Muscle of leg (tissue), 11 donors: Measurements from ENCODE around the gene GABRR3. TPM values are rescaled to one million over a fixed set of nuclear protein-coding genes. Genes with fewer than 3 reads are reported as not detected.
"Not testable (repeated sequence)": the region's sequence is repeated elsewhere in the genome, so short reads cannot be mapped to it uniquely, and the experiment has no call there.

Source experiments
- DNase-seq: peaks from one replicate; pipeline ENCODE4 v3.0.0; 2013
- H3K27ac ChIP-seq: one replicate; pipeline ENCODE4 v1.5.1; 2013; ENCODE audit warnings: mild to moderate bottlenecking, low read length, control low read depth
- H3K27me3 ChIP-seq: one replicate; pipeline ENCODE4 v1.6.1; 2013; ENCODE audit warnings: low read length; ENCODE audit not compliant: control insufficient read depth, insufficient read depth
- H3K36me3 ChIP-seq: one replicate; pipeline ENCODE4 v1.6.1; 2013; ENCODE audit warnings: low read length; ENCODE audit not compliant: control insufficient read depth, insufficient read depth
- H3K4me1 ChIP-seq: one replicate; pipeline ENCODE4 v1.6.1; 2013; ENCODE audit warnings: low read length; ENCODE audit not compliant: control insufficient read depth, insufficient read depth
- H3K4me3 ChIP-seq: one replicate; pipeline ENCODE4 v1.5.1; 2013; ENCODE audit warnings: low read length, control low read depth
- H3K9me3 ChIP-seq: replicated peaks from 2 replicates; pipeline ENCODE4 v1.6.1; 2013; ENCODE audit warnings: low read depth, low read length; ENCODE audit not compliant: control insufficient read depth
- WGBS: methylation state at CpG from one replicate; pipeline ENCODE4 v1.1.5; 2013; ENCODE audit warnings: missing lambda C conversion rate; ENCODE audit not compliant: insufficient coverage; 5-methylcytosine and 5-hydroxymethylcytosine counted together
- polyA plus RNA-seq, 8 donors: library from polyadenylated mRNA; unstranded; fragments of 120-200 nt; gene quantifications; one replicate each; pipeline versions ENCODE4 v1.2.1 to v1.2.3, GENCODE V29; 2013; ENCODE audit warnings: inconsistent platforms in 1 of 8, low replicate concordance in 1 of 8; ENCODE audit not compliant: insufficient read length in 8 of 8, insufficient read depth in 1 of 8
- total RNA-seq: library from RNA; stranded (reverse); fragments of 120-200 nt; gene quantifications from one replicate; pipeline ENCODE4 v1.2.4, GENCODE V29; 2013

Gene GABRR3
- total and polyA plus RNA-seq, 9 donors: not detected

GRCh38 chr3:98025392-98025945, 9.6 kb downstream of the GABRR3 start:
- no CpG with 5 or more reads among the region's 4 CpGs for WGBS
- no peaks in the 10 kb centered on the region for H3K9me3 ChIP-seq
- H3K36me3 ChIP-seq: no peaks in the 10 kb centered on the region
- no peaks in the 10 kb centered on the region for H3K4me1 ChIP-seq
- no peaks in the 10 kb centered on the region for H3K27me3 ChIP-seq
- no peak for DNase-seq
- H3K4me3 ChIP-seq: no peak overlapping the region
- H3K27ac ChIP-seq: no peak overlapping the region

GRCh38 chr3:98022978-98023820, 11.9 kb downstream of the GABRR3 start:
- no peaks in the 10 kb centered on the region for H3K4me1 ChIP-seq
- H3K27ac ChIP-seq: no peak overlapping the region
- WGBS: 48% methylated on average over 7 of the region's 13 CpGs
- H3K9me3 ChIP-seq: no peaks in the 10 kb centered on the region
- no peaks in the 10 kb centered on the region for H3K27me3 ChIP-seq
- H3K36me3 ChIP-seq: no peaks in the 10 kb centered on the region
- DNase-seq: peak; percentile 86
- H3K4me3 ChIP-seq: no peak overlapping the region

- DNase-seq: no peak
- H3K4me3 ChIP-seq: no peak overlapping the region
- no peak overlapping the region for H3K27ac ChIP-seq
- no peaks in the 10 kb centered on the region for H3K4me1 ChIP-seq
- no peaks in the 10 kb centered on the region for H3K36me3 ChIP-seq
- no peaks in the 10 kb centered on the region for H3K9me3 ChIP-seq
- no peaks in the 10 kb centered on the region for H3K27me3 ChIP-seq
- WGBS: 93% methylated on average over 2 of the region's 5 CpGs
Observed at GRCh38 chr3:98021830-98022560, 13.1 kb downstream of the GABRR3 start.

- H3K4me3 ChIP-seq: no peak overlapping the region
- WGBS: no CpG with 5 or more reads among the region's 4 CpGs
- H3K27ac ChIP-seq: no peak overlapping the region
- H3K4me1 ChIP-seq: no peaks in the 10 kb centered on the region
- no peaks in the 10 kb centered on the region for H3K36me3 ChIP-seq
- DNase-seq: no peak
- no peaks in the 10 kb centered on the region for H3K9me3 ChIP-seq
- no peaks in the 10 kb centered on the region for H3K27me3 ChIP-seq
Observed at GRCh38 chr3:98020412-98020811, 14.7 kb downstream of the GABRR3 start.

GRCh38 chr3:98018301-98018700, 16.8 kb downstream of the GABRR3 start:
- Histone ChIP-seq H3K4me3 (no peak overlapping the region), H3K27ac (no peak overlapping the region), H3K9me3 (no peaks in the 10 kb centered on the region), H3K4me1 (no peaks in the 10 kb centered on the region), H3K27me3 (no peaks in the 10 kb centered on the region), H3K36me3 (no peaks in the 10 kb centered on the region)
- no CpG with 5 or more reads among the region's 4 CpGs for WGBS
- no peak for DNase-seq

GRCh38 chr3:98014268-98014585, 20.9 kb downstream of the GABRR3 start:
- Histone ChIP-seq H3K27me3 (no peaks in the 10 kb centered on the region), H3K4me3 (no peak overlapping the region), H3K27ac (no peak overlapping the region), H3K9me3 (no peaks in the 10 kb centered on the region), H3K4me1 (no peaks in the 10 kb centered on the region), H3K36me3 (no peaks in the 10 kb centered on the region)
- WGBS: 89% methylated on average over 1 of the region's 2 CpGs
- DNase-seq: no peak

GRCh38 chr3:98013411-98014267, 21.5 kb downstream of the GABRR3 start:
- Histone ChIP-seq H3K4me1 (no peaks in the 10 kb centered on the region), H3K9me3 (no peaks in the 10 kb centered on the region), H3K4me3 (no peak overlapping the region), H3K27me3 (no peaks in the 10 kb centered on the region), H3K36me3 (no peaks in the 10 kb centered on the region), H3K27ac (no peak overlapping the region)
- DNase-seq: no peak
- 50% methylated on average over 2 of the region's 4 CpGs for WGBS

- H3K36me3 ChIP-seq: no peaks in the 10 kb centered on the region
- peak; percentile 91 for DNase-seq
- no peaks in the 10 kb centered on the region for H3K4me1 ChIP-seq
- no peak overlapping the region for H3K27ac ChIP-seq
- H3K9me3 ChIP-seq: no peaks in the 10 kb centered on the region
- no CpG with 5 or more reads among the region's 2 CpGs for WGBS
- H3K27me3 ChIP-seq: no peaks in the 10 kb centered on the region
- H3K4me3 ChIP-seq: no peak overlapping the region
Observed at GRCh38 chr3:98012979-98013378, 22.1 kb downstream of the GABRR3 start.

GRCh38 chr3:98010883-98011449, 24.1 kb downstream of the GABRR3 start:
- not testable (repeated sequence) for H3K9me3 ChIP-seq, DNase-seq, H3K36me3 ChIP-seq, H3K4me3 ChIP-seq, H3K27ac ChIP-seq, H3K4me1 ChIP-seq, H3K27me3 ChIP-seq
- WGBS: no CpG with 5 or more reads among the region's 4 CpGs
